NB4 (cell line): ENCODE measurements around the gene SHISAL2A.

Source experiments
- DNase-seq: peaks from one replicate; pipeline ENCODE4 v3.0.0; 2010; ENCODE audit warnings: low read depth
- H3K4me3 ChIP-seq: one replicate; pipeline ENCODE4 v1.5.1; 2011; ENCODE audit warnings: mild to moderate bottlenecking, low read depth, low read length, moderate library complexity
- CTCF ChIP-seq: IDR thresholded peaks from one replicate; pipeline ENCODE4 v1.5.1; 2012; ENCODE audit warnings: low read depth, low read length
- MAX ChIP-seq: IDR thresholded peaks from 2 replicates; pipeline ENCODE4 v1.6.1; 2011; ENCODE audit warnings: low read depth, low read length
- MYC ChIP-seq: IDR thresholded peaks from 2 replicates; pipeline ENCODE4 v1.6.1; 2011; ENCODE audit warnings: low read depth, low read length
- POLR2A ChIP-seq: IDR thresholded peaks from 2 replicates; pipeline ENCODE4 v1.6.1; 2011; ENCODE audit warnings: mild to moderate bottlenecking; ENCODE audit not compliant: insufficient read length; ENCODE audit errors: extremely low read depth

Gene SHISAL2A

GRCh38 chr1:52593495-52593894 is 39.5 kb upstream of the SHISAL2A start:
- H3K4me3 ChIP-seq: no peak overlapping the region
- no peak for DNase-seq
- no peak for TF ChIP-seq MAX
- no peak for TF ChIP-seq MYC
- no peak for TF ChIP-seq CTCF
- no peak for TF ChIP-seq POLR2A

- no peak for TF ChIP-seq POLR2A
- no peak for TF ChIP-seq MYC
- TF ChIP-seq MAX: no peak
- TF ChIP-seq CTCF: no peak
- DNase-seq: no peak
- H3K4me3 ChIP-seq: no peak overlapping the region
Measured at GRCh38 chr1:52595061-52595460, 37.9 kb upstream of the SHISAL2A start.

GRCh38 chr1:52597912-52598311 is 35.1 kb upstream of the SHISAL2A start:
- H3K4me3 ChIP-seq: no peak overlapping the region
- no peak for TF ChIP-seq CTCF
- DNase-seq: no peak

- TF ChIP-seq MYC: no peak
- TF ChIP-seq POLR2A: no peak
- TF ChIP-seq MAX: no peak
- no peak for TF ChIP-seq CTCF
- no peak overlapping the region for H3K4me3 ChIP-seq
- no peak for DNase-seq
Measured at GRCh38 chr1:52598729-52599128, 34.2 kb upstream of the SHISAL2A start.

GRCh38 chr1:52599236-52599635 is 33.7 kb upstream of the SHISAL2A start:
- no peak overlapping the region for H3K4me3 ChIP-seq
- TF ChIP-seq MYC: no peak
- TF ChIP-seq POLR2A: no peak
- no peak for TF ChIP-seq CTCF
- TF ChIP-seq MAX: no peak
- no peak for DNase-seq

GRCh38 chr1:52600533-52601179 is 32.3 kb upstream of the SHISAL2A start:
- no peak for TF ChIP-seq MAX
- no peak for TF ChIP-seq POLR2A
- no peak overlapping the region for H3K4me3 ChIP-seq
- no peak for DNase-seq
